Measurements from ENCODE around the gene ACOD1. TPM values are rescaled to one million over a fixed set of nuclear protein-coding genes. Genes with fewer than 3 reads are reported as not detected.

ACOD1 gene
- total RNA-seq, 1 donor from 2014 or later, result not detected

Other genes with a start within 250 kb of the ACOD1 start
- 11.8 and 12.9 TPM in 2 replicates for gene KCTD12, start 62.1 kb upstream of the ACOD1 start, total RNA-seq
- 15.6 and 15.7 TPM in 2 replicates for gene CLN5, start 43.6 kb downstream of the ACOD1 start, total RNA-seq
- 36.0 and 41.6 TPM in 2 replicates for gene FBXL3, start 78.6 kb downstream of the ACOD1 start, total RNA-seq